HG02884 (cell line): ENCODE data around the gene EFCAB11.

ENCODE experiments used
- ATAC-seq: cut with Tn5 transposase; IDR thresholded peaks from one replicate; pipeline ENCODE4 v1.9.1; 2021; ENCODE audit warnings: mild to moderate bottlenecking, moderate library complexity; ENCODE audit not compliant: unreplicated experiment

EFCAB11 gene, protein sequence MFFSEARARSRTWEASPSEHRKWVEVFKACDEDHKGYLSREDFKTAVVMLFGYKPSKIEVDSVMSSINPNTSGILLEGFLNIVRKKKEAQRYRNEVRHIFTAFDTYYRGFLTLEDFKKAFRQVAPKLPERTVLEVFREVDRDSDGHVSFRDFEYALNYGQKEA

DNA sequence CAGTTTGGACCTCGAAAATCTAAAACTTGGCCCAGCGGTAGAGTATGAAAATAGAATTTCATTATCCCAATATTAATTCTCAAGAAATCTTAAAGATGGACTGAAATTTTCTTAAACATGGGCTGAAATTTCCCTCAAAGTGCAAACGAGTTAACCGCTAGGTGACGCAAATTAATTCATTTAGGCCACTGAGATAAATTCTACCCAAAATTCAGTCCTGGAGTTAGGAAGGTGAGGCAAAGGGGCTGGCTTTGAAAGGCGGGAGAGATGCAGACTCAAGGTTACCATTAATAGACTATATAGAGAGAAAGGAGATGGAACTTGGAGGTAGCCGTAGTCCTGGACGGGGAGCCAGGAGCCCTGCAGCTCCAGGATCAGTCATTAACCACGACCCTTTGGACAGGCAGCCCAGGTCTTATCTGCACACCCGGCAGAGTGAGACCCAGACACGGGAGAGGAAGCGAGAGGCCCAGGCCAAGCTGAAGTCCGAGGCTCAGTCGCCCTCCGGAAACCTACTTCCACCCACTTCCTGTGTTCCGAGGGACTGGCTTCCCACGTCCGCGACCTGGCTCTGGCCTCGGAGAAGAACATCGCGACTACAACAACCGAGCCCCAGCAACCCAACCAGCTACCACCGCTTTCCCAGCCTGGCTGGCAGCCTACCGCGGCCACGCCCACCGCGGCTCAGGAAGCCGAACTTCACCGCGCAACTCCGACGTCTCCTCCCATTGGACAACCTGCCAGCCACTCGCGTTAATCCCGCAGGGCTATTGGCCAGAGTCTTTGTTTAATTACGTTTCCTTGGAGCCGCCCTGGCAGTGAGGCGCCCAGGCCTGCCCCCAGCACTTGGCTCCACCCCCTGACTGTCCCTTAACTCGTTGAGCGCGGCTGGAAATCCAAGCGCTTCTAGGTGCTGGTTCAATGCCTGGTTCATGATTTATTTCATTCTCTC lies at the start of gene EFCAB11:
TSS of gene EFCAB11 (minus strand) at position 661 of the 952 bp plus-strand sequence. CDS start at position 591, 70 bp downstream.
- peak; percentile 85 for ATAC-seq

DNA sequence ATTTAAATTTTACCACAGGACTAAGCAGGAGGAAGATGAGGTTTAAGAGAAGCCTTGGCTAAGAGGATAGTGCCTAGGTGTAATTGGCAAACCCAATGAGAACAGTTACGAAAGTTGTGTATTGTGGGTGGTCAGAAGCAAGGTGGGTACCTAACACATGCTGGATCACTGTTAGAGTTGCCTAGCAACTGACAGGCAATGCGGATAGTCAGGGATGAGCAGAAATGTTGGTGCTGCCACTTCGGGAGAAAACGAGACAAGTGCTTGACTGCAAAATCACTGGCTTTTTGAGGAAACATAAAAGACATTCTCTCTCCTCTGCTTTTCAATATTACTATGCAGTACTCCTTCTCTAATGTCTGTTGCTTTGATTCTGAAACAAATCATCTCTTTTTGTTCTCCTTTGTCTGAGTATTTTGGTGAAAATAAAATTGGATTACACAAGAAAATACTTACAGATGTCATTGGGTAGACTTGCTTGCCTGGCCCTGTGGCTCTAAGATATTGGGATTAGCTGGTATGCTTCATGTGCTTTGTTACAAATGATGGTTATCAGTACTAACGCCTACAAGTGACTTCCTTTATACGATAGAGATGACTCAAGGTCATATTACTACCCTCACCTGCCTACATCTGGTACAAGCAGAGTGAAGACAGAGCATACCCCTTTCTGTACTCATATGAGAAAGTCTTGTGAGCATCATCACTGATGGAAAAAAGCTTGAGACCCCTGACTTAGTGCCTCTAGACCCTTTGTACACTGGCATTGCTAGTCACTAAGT lies 49.2 kb upstream of the EFCAB11 start:
- ATAC-seq = no peak

DNA sequence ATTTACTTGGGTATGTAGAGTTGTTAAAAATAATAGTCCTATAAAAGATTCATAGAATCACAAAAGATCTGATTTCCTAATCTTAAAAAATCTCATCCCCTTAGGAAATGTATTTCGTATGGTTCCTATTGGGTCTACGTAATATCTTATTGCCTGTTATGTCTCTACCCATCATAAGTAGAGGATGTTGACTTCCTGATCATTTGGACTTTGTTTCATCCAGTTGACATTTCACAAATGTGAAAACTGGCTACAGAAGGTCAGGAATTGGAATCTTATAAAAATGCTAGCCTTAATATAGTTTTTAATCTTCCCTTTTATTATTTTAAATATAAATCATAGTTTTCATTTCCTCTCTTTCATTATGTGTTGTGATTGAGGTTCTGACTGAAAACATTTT lies 46.4 kb upstream of the EFCAB11 start:
- no peak for ATAC-seq

DNA sequence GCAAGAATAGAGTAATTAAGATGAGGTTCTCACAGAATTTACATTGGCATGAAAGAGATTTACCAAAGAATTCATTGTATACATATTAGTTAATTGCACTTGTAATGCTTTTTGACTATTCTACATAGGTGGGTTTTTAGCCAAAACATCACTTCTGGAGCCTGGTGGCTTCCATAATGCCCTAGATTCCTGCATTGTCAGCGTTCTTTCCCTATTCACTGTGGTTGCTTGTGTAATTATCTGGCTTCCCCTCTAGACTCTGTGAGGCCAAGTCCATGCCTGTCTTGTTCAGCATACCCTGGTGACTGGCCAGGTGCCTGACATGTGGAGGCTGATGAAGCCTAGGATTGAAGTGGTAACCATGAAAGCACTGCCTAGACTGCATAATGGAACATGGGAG lies 42.4 kb upstream of the EFCAB11 start:
- no peak for ATAC-seq

DNA sequence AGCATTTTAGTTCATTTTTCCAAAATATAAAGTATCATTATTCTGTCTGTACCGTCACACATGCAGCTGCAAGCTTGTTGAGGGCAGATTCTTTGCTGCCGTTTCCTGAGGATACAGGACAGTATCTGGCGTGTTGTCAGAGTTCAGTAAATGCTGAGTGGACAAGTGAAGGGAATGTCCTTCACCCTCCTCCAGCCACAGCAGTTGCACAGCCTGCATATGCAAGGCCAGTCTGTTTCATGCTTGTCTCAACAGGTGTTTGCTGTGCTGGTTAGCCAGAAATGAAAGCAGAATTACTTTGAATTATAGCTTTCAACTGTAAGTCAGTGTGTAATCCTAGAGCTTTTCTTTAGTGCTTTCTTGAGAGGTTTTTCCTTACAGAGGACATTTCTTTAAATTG lies 37.7 kb upstream of the EFCAB11 start:
- no peak for ATAC-seq

DNA sequence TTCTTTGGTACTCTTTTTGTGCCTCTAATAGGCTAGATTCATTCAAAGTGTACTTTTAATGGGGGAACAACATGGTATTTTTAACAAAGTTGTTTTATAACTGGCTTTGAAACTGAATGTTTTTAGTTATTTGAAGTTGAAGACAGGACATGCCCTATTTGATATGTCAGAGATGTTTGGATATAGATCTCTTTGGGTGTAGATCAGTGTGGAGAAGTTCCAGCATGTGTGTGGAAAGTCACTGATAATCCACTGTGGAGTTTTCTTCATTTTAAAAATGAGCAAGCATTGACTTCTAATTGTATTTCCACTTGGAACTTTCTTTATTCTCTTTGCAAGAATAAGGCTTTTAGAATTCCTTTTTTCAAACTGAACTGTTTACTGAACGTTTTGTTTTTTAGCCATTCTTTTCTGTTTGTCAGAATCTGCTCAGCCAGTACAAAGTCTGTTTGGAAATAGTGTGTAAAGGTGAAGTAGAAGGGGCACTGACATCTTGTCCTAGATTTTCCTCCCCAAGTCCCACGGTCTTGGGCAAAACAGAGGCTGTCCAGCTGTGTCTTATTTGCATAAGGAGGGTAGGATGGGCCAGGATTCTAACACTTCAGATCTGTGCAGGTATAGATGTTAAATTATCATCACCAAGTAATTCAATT lies 36.2 kb upstream of the EFCAB11 start:
- ATAC-seq = no peak

DNA sequence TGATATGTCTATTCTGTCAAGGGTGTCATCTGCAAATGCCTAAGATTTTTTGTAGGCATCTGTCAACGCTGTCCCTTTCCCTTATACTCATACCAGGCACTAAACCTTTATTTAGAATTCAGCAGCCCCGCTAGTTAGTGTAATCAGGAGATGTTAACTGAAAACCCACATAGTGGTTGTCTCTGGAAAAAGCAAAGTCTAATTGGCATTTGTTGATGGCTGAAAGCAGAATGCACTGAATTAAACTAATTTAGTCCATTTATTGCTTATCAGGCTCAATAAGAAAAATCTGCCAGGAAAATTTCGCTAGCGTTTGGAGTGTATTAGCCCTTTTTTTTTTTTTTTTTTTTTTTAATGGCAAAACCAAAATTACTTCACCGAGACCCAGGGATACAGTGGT lies 35.7 kb upstream of the EFCAB11 start:
- ATAC-seq = no peak

DNA sequence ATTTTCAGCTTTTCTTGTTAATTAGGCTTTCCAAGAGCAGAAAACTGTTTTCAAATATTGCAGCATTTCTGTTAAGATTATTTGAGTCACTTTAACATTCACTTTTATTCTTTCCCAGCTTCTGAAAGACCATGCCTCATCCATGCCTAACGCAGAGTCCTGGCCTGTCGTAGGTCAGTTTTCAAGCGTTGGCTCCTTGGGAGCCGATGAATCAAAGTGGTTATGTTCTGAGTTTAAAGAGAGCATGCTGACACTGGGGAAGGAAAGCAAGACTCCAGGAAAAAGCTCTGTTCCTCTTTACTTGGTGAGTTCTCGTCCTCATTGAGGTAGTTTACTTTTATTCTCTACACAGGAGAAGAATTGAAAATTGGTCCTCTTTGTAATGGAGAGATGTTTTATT lies 34.3 kb upstream of the EFCAB11 start:
- no peak for ATAC-seq

DNA sequence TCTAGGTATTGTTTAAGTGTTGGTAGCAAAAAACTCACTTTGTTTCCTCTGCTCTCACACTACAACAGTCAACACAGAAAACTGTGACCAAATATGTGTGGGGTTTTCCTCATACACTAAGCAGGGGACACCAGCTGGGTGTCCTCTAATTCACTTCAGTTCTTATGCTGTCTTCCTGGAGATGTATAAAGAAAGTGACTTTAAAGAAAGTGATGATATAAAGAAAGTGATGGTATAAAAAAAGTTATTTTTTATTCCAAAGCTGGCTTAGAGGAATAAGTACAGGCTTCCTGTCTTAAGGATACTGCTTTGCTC lies 32.6 kb upstream of the EFCAB11 start:
- ATAC-seq = no peak

DNA sequence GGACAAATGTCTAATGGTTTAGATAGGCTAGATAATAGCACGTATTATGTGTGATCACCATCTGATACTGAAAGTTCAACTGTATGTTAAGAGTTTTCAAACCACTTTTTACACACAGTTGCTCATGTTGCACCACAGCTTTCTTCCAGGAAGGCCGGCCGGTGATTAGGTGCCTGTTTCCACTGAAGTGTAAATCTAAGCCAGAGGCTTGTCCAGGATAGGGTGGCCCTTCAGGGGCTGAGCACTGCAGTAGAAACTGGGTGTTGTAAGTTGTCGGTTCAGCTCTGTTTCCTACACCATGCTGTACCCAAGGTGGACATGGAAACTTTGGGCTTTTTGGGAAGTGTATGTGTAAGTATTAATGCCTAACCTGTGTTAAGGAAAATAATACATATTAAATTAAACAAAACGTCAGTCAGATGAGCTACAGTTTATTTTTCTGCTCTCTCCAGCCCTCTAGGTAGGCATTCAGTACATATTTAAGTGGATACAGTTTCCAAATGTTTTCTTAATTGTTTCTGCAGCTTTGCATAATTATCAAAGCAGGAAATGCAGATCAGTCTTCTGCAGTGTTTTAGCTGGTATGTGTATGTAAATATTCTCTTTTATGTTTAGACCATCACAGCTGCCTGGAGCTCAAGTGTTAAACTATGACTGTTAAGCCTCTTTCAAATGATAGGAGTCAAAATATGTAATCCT lies 32.1 kb upstream of the EFCAB11 start:
- no peak for ATAC-seq

DNA sequence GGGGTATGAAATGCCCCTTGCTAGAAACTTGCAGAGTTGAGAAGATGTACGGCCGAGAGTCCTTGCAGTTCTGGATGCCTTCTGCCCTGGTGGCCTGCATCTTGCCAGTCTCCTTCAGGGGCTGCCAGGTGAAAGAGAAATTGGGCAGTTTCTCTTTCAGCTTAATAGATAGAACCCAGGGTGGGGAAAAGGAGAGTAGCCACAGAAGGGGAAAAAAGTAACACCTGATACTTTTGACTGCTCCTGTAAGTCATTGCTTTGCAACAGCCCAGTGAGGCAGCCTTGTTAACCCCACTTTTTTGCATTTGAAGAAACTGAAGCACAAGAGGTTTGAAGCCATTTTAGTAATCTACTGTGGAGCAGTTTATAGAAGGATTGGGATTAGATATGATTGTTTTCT lies 28.8 kb upstream of the EFCAB11 start:
- no peak for ATAC-seq

DNA sequence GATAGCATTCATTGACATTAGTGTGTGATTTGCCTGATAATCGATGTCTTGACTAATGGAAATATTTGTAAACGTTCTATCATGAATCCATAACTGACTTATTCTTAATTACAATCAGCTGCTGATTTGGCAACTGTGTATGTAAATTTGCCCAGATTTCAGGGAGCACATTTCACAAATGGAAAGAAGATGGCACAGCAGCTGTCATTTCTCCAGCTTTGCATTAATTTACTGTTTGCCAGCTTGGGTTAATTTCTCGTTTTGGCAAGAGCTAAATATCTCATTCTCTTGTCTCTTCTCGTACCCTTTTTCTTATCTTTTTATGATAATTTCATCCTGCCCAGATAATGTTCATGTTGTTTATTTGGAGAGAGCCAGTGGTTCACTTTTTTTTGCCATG lies 24.1 kb upstream of the EFCAB11 start:
- no peak for ATAC-seq

DNA sequence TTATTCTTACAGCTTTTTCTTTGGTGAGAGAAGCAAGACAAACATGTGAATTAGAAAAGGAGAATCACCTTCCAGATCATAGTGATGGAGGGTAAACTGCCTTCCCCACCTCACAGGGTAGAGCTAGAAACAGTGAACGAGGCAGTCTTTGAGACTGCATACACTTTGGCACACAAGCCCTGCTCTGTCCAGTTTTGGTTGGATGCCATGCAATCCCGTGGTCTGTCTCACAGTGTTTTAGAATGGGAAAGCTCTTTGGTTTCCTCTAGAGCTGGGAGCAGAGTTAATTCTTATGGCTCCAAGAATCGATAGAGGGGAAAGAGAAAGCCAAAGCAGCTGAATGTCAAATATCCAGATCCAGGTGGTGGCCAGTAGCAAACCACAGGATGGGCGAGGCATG lies 23.1 kb upstream of the EFCAB11 start:
- no peak for ATAC-seq

DNA sequence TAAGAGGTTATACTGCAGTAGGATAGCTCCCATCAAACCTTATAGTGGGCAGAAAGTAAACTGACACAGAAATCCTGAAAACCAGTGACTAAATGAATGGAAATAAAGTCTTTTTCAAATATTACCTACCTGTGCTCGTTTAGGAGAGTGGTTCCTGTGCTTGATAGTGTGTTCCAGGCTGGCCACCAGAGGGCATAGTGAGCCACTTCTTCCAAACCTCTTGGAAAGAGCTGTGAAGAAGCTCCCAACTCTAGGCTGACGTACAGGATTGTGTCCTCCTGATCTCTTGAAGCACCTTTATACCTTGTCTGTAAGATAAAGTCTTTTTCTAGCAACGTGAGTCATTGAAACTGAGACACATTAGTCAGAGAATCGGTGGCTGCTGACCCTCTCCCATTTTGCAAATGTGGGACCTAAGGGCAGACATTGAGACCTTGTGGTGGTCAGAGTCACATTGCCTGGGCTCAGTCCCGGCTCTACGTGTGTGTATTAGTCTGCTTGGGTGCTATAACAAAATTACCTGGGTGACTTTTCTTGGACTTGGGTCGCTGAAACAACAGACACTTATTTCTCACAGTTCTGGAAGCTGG lies 18.8 kb upstream of the EFCAB11 start:
- no peak for ATAC-seq

DNA sequence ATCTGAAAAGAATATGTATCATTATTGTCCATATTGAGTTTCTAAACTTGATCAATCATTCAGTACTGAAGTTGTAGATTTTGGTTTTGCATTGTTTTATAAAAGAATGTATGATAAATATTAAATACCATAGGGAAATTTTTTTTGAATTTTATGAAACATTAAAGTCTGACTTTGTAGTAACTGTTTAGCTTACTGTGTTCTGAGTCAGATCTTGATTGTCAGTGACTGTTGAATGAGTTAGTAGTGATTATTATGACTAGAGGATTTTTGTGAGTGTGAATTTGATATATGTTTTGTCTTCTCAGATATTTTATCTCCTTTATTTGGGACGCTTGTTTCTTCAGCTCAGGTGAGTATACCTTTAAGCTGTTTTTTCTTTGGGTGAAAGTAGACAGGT lies 11.3 kb upstream of the EFCAB11 start:
- no peak for ATAC-seq

DNA sequence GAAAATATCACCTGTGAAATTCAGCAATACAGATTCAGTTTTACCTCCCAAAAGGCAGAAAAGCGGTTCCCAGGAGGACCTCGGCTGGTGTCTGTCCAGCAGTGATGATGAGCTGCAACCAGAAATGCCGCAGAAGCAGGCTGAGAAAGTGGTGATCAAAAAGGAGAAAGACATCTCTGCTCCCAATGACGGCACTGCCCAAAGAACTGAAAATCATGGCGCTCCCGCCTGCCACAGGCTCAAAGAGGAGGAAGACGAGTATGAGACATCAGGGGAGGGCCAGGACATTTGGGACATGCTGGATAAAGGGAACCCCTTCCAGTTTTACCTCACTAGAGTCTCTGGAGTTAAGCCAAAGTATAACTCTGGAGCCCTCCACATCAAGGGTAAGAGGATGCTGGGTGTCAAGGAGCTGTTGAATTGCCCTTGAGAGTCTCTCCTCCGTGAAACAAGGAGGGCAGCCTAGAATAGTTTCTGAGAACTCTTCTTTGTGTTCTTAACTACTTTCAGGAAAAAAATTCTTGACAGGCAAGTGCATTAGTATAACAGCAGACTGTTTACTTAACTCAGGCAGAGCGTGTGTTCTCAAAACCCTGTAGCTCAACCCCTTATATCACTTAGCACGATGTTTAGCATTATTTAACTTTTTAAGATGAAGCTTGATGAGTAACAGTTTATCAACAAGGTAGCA lies 8.9 kb upstream of the EFCAB11 start:
- no peak for ATAC-seq

DNA sequence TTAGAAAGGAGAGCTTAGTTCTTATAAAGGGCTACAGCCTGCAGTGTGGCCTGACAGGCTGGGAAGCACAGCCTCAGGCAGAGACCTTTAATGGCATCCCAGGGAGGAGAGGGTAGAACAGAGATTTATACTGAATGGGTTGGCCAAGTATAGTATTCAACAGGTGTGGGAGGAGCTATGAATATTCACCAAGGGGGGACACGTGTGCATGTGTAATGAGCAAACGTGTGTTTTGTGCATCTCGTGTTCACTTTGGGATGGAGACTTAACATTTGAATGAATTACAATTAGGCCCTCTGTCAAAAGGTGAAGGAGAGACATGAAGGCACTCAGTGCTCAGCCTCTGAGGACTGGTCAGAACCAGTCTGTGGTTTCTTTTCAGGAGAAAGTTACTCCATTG lies 6.4 kb upstream of the EFCAB11 start:
- no peak for ATAC-seq

DNA sequence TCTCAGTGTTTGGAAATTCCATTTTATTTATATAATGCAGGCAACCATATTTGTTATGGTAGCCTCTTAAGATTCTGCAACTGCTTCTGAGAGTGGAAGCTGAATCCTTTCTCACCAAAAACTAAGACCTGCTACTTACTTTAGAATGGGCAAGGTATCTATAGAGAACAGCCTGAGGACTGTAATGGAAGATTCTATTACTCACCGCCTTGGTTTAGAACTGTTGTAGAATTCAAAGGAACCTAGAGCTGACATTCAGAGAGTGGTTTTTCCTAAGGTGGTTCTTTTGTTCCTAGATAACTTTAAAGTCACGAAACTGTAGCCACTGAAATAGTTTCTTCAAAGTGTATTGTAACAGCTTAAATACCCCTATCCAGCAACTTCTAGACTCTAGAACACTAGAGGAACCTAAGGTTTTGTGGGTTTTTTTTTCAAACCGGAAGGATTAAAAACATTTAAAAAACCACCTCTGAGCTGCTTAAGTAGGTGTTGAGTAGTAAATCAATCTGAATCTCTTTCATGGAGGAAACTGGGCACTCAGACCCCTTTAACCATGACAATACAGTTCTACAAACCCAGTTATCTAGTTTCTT lies 5.4 kb upstream of the EFCAB11 start:
- no peak for ATAC-seq

DNA sequence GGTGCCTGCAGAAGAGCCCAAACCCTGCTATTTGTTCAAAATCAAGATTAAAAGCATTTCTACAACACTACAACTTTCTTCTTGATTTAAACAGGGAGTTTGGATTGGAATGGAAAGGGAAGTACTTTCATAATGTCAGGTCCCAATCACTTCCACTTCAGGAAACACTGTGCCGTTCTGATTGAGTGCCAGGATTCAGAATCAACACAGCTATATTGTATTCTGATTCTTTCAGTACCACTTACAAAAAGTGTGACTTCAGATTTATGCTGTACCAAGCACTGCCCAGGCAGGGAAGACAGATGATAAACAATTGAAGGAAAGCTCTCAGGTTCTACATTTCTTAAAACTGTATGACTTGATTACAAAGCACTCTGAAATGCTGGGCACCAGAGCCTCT lies 4.4 kb upstream of the EFCAB11 start:
- no peak for ATAC-seq
